ENCODE measurements around the gene BAHCC1.

GRCh38 chr17:81354252-81354953 is 40.9 kb upstream of the BAHCC1 start:
- TF ChIP-seq CTCF (IDR thresholded peaks at IDR 0.05; ENCODE audit: low read depth, low read length) (no peak), EZH2phosphoT487 (IDR thresholded peaks at IDR 0.05; ENCODE audit: low read depth) (no peak)

All from OCI-LY3 (cell line).